Measurements from ENCODE around the gene FBXW7. TPM values are rescaled to one million over a fixed set of nuclear protein-coding genes. Genes with fewer than 3 reads are reported as not detected.

Gene FBXW7
- total RNA-seq, 6 experiments from 2014 or later = 12.9 to 25.5 (median 17.6) TPM

DNA sequence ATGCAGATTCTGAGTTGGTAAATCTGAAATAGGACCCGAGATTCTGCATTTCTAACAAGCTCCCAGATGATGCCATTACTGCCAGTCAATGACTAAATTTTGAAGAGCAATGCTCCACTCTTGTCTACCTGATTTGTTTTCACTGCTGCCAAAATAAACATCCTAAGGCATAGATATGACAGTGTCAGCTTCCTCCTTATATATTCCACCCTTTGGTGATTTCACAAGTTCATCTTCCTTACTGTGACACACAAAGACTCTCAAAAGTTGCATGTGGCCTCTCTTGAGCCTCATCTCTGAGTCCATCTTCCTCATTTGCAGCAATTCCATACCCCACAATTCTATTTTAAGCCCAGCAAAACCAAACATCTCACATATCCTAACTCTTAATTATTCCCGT, 110.9 kb downstream of the FBXW7 start:
- WGBS (ENCODE audit: insufficient coverage, low coverage, low lambda C conversion rate, missing lambda C conversion rate) = 69% methylated on average over 2 of the region's 2 CpGs
- intact Hi-C loops (cut with DNase I) = no loop called here
- ATAC-seq = peak in 2 of 4 donors; percentile 50 to 58

DNA sequence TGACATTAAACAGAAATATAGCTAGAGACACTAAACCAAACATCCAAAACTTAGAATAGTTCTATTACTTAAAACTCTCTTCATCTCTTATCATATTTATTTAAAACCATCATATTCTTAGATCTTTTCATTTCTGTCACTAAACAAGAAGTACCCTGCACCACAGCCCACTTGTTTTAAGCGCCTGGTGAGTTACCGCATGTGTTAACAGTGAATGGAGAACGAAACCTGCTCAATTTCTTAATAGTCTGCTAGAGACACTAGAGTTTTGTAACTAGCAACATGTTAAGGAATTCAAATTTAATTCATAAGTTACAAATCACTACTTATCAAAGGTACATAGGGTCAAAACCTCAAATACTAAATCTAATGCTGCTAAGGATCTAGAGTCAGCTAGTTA, 111.5 kb downstream of the FBXW7 start:
- no peaks in the 10 kb centered on the region for H3K36me3 ChIP-seq
- 87% methylated on average over 3 of the region's 3 CpGs for WGBS (ENCODE audit: insufficient coverage, low coverage, low lambda C conversion rate, missing lambda C conversion rate)
- TF ChIP-seq, protein P1, sequence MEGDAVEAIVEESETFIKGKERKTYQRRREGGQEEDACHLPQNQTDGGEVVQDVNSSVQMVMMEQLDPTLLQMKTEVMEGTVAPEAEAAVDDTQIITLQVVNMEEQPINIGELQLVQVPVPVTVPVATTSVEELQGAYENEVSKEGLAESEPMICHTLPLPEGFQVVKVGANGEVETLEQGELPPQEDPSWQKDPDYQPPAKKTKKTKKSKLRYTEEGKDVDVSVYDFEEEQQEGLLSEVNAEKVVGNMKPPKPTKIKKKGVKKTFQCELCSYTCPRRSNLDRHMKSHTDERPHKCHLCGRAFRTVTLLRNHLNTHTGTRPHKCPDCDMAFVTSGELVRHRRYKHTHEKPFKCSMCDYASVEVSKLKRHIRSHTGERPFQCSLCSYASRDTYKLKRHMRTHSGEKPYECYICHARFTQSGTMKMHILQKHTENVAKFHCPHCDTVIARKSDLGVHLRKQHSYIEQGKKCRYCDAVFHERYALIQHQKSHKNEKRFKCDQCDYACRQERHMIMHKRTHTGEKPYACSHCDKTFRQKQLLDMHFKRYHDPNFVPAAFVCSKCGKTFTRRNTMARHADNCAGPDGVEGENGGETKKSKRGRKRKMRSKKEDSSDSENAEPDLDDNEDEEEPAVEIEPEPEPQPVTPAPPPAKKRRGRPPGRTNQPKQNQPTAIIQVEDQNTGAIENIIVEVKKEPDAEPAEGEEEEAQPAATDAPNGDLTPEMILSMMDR (IDR thresholded peaks at IDR 0.05) = no peak
- TF ChIP-seq POLR2A (IDR thresholded peaks at IDR 0.05) = no peak
- DNase-seq (no peak), ATAC-seq (no peak)
- H3K4me1 ChIP-seq = no peaks in the 10 kb centered on the region
- H3K4me3 ChIP-seq = no peak overlapping the region
- H3K27ac ChIP-seq = no peak overlapping the region
- no peaks in the 10 kb centered on the region for H3K27me3 ChIP-seq
- no peaks in the 10 kb centered on the region for H3K9me3 ChIP-seq
- intact Hi-C loops (cut with DNase I) = no loop called here

More for the DNA sequence above, 110.9 kb downstream of the FBXW7 start:
- H3K27me3 ChIP-seq = no peaks in the 10 kb centered on the region
- H3K4me1 ChIP-seq = no peaks in the 10 kb centered on the region
- no peak overlapping the region for H3K27ac ChIP-seq
- no peak for DNase-seq
- H3K36me3 ChIP-seq = no peaks in the 10 kb centered on the region
- no peaks in the 10 kb centered on the region for H3K9me3 ChIP-seq
- no peak overlapping the region for H3K4me3 ChIP-seq
- TF ChIP-seq POLR2A (IDR thresholded peaks at IDR 0.05) = no peak
- TF ChIP-seq, protein P1 (IDR thresholded peaks at IDR 0.05) = no peak

DNA sequence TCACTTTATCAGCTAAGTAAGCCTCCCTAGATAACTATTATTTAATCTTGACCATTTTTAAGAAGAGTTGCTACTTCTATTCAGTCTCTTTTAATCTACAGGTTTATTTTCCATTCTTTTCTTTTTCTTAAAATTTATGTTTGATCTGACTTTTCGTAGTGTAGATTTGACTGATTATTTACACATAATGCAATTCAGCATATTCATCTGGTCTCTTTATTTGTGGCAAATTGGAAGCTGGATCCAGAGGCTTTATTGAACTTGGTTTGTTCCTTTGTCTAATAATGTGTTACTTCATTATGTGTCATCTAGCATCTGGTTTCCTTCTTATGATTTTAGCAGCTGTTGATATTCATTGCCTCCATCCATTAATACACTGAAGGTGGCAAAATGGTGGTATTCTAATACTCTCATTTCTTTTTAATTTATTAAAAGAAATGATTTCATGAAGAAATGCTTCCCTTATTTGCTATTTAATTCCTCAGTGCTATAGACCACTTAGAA, 113.0 kb downstream of the FBXW7 start:
- no peak for DNase-seq
- WGBS (ENCODE audit: insufficient coverage, low coverage, low lambda C conversion rate, missing lambda C conversion rate) = 100% methylated on average over 1 of the region's 1 CpG
- Histone ChIP-seq H3K4me1 (no peaks in the 10 kb centered on the region), H3K27me3 (no peaks in the 10 kb centered on the region), H3K36me3 (no peaks in the 10 kb centered on the region), H3K9me3 (no peaks in the 10 kb centered on the region), H3K4me3 (no peak overlapping the region), H3K27ac (no peak overlapping the region)
- no peak for ATAC-seq
- no peak for TF ChIP-seq POLR2A (IDR thresholded peaks at IDR 0.05)
- TF ChIP-seq, protein P1 (IDR thresholded peaks at IDR 0.05) = no peak
- intact Hi-C loops (cut with DNase I) = no loop called here

DNA sequence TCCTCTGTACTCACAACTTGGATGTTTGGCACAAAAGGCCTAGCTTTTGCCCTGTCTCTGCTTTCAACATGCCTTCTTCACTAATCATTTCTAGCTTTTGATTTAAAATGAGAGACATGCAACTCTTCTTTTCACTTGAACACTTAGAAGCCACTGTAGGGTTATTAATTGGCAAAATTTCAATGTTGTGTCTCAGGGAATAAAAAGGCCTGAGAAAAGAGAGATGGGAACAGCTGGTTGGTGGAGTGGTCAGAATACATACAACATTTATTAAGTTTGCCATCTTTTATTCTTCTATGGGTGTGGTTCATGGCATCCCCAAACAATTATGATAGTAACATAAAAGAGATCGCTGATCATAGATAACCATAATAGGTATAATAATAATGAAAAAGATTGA, 114.3 kb downstream of the FBXW7 start:
- Histone ChIP-seq H3K27ac (no peak overlapping the region), H3K9me3 (no peaks in the 10 kb centered on the region), H3K4me1 (no peaks in the 10 kb centered on the region), H3K36me3 (no peaks in the 10 kb centered on the region), H3K4me3 (no peak overlapping the region), H3K27me3 (no peaks in the 10 kb centered on the region)
- ATAC-seq (no peak), DNase-seq (no peak)
- WGBS (ENCODE audit: insufficient coverage, low coverage, low lambda C conversion rate, missing lambda C conversion rate) = 92% methylated on average over 1 of the region's 1 CpG
- TF ChIP-seq, protein P1 (IDR thresholded peaks at IDR 0.05) = no peak
- no peak for TF ChIP-seq POLR2A (IDR thresholded peaks at IDR 0.05)
- intact Hi-C loops (cut with DNase I) = no loop called here

DNA sequence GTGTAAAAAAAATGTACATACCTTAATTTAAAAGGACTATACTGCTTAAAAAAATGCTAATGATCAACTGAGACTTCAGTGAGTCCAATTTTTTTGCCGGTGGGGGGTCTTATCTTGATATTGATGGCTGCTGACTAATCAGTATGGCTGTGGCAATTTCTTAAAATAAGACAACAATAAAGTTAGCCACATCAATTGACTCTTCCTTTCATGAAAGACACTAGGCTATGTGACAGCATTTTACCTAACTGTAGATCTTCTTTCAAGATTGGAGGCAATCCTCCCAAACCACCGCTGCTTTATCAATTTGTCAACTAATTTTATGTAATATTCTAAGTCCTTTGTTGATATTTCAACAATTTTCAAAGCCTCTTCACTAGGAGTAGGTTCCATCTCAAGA, 116.1 kb downstream of the FBXW7 start:
- H3K4me3 ChIP-seq = no peak overlapping the region
- WGBS (ENCODE audit: insufficient coverage, low coverage, low lambda C conversion rate, missing lambda C conversion rate) = 88% methylated on average over 2 of the region's 2 CpGs
- no peaks in the 10 kb centered on the region for H3K36me3 ChIP-seq
- intact Hi-C loops (cut with DNase I) = no loop called here
- H3K27me3 ChIP-seq = no peaks in the 10 kb centered on the region
- H3K9me3 ChIP-seq = no peaks in the 10 kb centered on the region
- ATAC-seq = no peak
- H3K4me1 ChIP-seq = no peaks in the 10 kb centered on the region
- no peak for DNase-seq
- TF ChIP-seq POLR2A (IDR thresholded peaks at IDR 0.05) = no peak
- TF ChIP-seq, protein P1 (IDR thresholded peaks at IDR 0.05) = no peak
- no peak overlapping the region for H3K27ac ChIP-seq
